ENCODE data around the gene BFAR.
"Not testable (repeated sequence)": the region's sequence is repeated elsewhere in the genome, so short reads cannot be mapped to it uniquely, and the experiment has no call there.

DNA sequence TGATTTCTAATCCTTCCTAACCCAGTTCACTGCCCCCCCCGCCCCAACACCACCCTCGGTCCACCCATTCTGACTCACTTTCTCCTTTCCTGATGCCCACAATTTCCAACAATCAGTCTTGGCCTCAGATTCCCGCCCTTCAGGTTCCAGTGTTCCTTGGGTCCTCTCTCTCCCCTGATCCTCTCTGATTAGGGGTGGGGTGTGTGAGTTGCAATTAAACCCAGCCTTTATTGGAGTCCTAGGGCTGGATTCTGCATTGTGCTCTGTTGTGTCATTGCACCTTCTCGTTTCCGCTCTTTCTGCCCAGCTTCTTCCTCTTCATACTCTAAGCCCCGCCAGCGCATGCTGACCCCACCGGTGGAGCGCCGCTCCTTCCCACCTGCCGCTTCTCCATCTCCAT lies 69.9 kb downstream of the BFAR start:
- TF ChIP-seq, protein P1, sequence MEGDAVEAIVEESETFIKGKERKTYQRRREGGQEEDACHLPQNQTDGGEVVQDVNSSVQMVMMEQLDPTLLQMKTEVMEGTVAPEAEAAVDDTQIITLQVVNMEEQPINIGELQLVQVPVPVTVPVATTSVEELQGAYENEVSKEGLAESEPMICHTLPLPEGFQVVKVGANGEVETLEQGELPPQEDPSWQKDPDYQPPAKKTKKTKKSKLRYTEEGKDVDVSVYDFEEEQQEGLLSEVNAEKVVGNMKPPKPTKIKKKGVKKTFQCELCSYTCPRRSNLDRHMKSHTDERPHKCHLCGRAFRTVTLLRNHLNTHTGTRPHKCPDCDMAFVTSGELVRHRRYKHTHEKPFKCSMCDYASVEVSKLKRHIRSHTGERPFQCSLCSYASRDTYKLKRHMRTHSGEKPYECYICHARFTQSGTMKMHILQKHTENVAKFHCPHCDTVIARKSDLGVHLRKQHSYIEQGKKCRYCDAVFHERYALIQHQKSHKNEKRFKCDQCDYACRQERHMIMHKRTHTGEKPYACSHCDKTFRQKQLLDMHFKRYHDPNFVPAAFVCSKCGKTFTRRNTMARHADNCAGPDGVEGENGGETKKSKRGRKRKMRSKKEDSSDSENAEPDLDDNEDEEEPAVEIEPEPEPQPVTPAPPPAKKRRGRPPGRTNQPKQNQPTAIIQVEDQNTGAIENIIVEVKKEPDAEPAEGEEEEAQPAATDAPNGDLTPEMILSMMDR (IDR thresholded peaks at IDR 0.05; ENCODE audit: poor library complexity), result not testable (repeated sequence)
- not testable (repeated sequence) for TF ChIP-seq EZH2 (IDR thresholded peaks at IDR 0.05; ENCODE audit: borderline replicate concordance); EZH2phosphoT487 (IDR thresholded peaks at IDR 0.05; ENCODE audit: low read depth, severe bottlenecking, unreplicated experiment)
